Endodermal cell (in vitro differentiated cells): ENCODE measurements around the gene CLBA1. TPM values are rescaled to one million over a fixed set of nuclear protein-coding genes. Genes with fewer than 3 reads are reported as not detected.

Source experiments
- DNase-seq: peaks from one replicate; pipeline ENCODE4 v3.0.0-alpha.2; 2017
- H3K27ac ChIP-seq: 2 replicates; pipeline ENCODE4 v1.5.1; 2013; ENCODE audit warnings: mild to moderate bottlenecking, low read depth, low read length, moderate library complexity
- H3K27me3 ChIP-seq: 2 replicates; pipeline ENCODE4 v1.6.1; 2013; ENCODE audit warnings: mild to moderate bottlenecking, low read length, moderate library complexity; ENCODE audit not compliant: insufficient read depth, control insufficient read depth, poor library complexity, severe bottlenecking
- H3K36me3 ChIP-seq: 2 replicates; pipeline ENCODE4 v1.7.0; 2013; ENCODE audit warnings: mild to moderate bottlenecking, low read length, moderate library complexity; ENCODE audit not compliant: control insufficient read depth, insufficient read depth
- H3K4me1 ChIP-seq: one replicate; pipeline ENCODE4 v1.7.0; 2013; ENCODE audit warnings: low read length; ENCODE audit not compliant: control insufficient read depth, insufficient read depth
- H3K4me3 ChIP-seq: 2 replicates; pipeline ENCODE4 v1.5.1; 2013; ENCODE audit warnings: mild to moderate bottlenecking, low read length, moderate library complexity
- H3K9ac ChIP-seq: 2 replicates; pipeline ENCODE4 v1.6.1; 2013; ENCODE audit warnings: mild to moderate bottlenecking, low read length, moderate library complexity; ENCODE audit not compliant: poor library complexity, severe bottlenecking; ENCODE audit errors: extremely low read depth
- H3K9me3 ChIP-seq: 2 replicates; pipeline ENCODE4 v1.6.1; 2013; ENCODE audit warnings: mild to moderate bottlenecking, low read length, moderate library complexity; ENCODE audit not compliant: control insufficient read depth
- H3K27ac Mint-ChIP-seq: 2 replicates; pipeline ENCODE4 v1.8.0; 2020; ENCODE audit warnings: mixed read lengths
- H3K27me3 Mint-ChIP-seq: 2 replicates; pipeline ENCODE4 v1.8.0; 2021; ENCODE audit warnings: mild to moderate bottlenecking, mixed read lengths; ENCODE audit not compliant: insufficient read depth
- H3K36me3 Mint-ChIP-seq: 2 replicates; pipeline ENCODE4 v1.8.0; 2020; ENCODE audit warnings: low read depth, mixed read lengths
- H3K4me1 Mint-ChIP-seq: 2 replicates; pipeline ENCODE4 v1.8.0; 2020; ENCODE audit warnings: mixed read lengths
- H3K4me3 Mint-ChIP-seq: 2 replicates; pipeline ENCODE4 v1.8.0; 2020; ENCODE audit warnings: mild to moderate bottlenecking, moderate library complexity, mixed read lengths
- H3K9me3 Mint-ChIP-seq: 2 replicates; pipeline ENCODE4 v1.8.0; 2020; ENCODE audit warnings: mild to moderate bottlenecking, mixed read lengths
- WGBS, 2 experiments: methylation state at CpG; one replicate each; pipeline versions ENCODE4 v1.1.5 to v1.1.7; 2013; ENCODE audit warnings: missing lambda C conversion rate in 2 of 2, mixed read lengths in 1 of 2; ENCODE audit not compliant: insufficient coverage in 1 of 2, insufficient read length in 1 of 2; 5-methylcytosine and 5-hydroxymethylcytosine counted together
- total RNA-seq, 2 donors: library from RNA; stranded (reverse); fragmentation: NEBNext Ultra II Directional in 1 of 2; extraction: Animal tissue kit (Norgen Biotek cat#: 25700) in 1 of 2; gene quantifications; 2 replicates in 1 of 2; 3 replicates in 1 of 2; pipeline ENCODE4 v1.2.1, GENCODE V29; 2021
- TF ChIP-seq, protein P1 (sequence below): fragments of 200-600 bp; sonication (generic); conservative IDR thresholded peaks from 2 replicates; pipeline ENCODE4 v1.5.0; 2021; ENCODE audit warnings: antibody characterized with exemption, mild to moderate bottlenecking

CLBA1 gene
- total RNA-seq, 2 donors from 2014 or later = 11.2 to 12.5 TPM

DNA sequence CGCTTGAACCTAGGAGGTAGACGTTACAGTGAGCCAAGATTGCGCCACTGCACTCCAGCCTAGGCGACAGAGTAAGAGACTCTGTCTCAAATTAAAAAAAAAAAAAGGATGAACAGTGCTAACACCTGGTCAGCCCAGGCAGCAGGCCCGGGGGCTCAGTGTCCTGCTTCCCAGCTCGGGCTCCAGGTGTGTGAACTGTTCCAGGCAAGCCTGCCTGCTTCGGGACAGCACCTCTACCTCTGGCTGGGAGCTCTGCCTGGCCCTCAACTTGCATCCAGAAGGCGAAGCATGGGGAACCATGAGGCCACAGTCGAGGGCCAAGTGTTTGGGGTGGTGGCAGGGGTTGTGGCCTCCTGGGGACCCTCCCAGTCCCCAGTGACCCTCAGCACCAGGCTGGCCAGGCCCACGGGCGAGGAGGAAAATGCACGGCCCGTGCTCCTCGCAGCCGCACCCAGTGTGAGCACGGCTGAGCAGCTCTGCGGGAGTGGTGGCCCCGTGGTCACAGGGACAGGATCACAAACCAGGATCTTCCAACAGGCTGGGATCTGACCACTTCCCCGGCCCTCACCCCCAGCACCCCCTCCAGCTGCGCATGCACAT is 19.8 kb downstream of the CLBA1 start:
- no peaks in the 10 kb centered on the region for H3K9me3 ChIP-seq
- Mint-ChIP-seq H3K4me3 (no peak overlapping the region), H3K9me3 (no peaks in the 10 kb centered on the region), H3K27me3 (no peaks in the 10 kb centered on the region), H3K36me3 (peaks cover 16% of the 10 kb centered on the region), H3K27ac (no peak overlapping the region), H3K4me1 (no peaks in the 10 kb centered on the region)
- H3K27me3 ChIP-seq = no peaks in the 10 kb centered on the region
- no peak overlapping the region for H3K9ac ChIP-seq
- H3K4me1 ChIP-seq = no peaks in the 10 kb centered on the region
- 92 to 97% methylated on average over 15 to 20 of the region's 20 CpGs for WGBS, 2 experiments
- TF ChIP-seq, protein P1, sequence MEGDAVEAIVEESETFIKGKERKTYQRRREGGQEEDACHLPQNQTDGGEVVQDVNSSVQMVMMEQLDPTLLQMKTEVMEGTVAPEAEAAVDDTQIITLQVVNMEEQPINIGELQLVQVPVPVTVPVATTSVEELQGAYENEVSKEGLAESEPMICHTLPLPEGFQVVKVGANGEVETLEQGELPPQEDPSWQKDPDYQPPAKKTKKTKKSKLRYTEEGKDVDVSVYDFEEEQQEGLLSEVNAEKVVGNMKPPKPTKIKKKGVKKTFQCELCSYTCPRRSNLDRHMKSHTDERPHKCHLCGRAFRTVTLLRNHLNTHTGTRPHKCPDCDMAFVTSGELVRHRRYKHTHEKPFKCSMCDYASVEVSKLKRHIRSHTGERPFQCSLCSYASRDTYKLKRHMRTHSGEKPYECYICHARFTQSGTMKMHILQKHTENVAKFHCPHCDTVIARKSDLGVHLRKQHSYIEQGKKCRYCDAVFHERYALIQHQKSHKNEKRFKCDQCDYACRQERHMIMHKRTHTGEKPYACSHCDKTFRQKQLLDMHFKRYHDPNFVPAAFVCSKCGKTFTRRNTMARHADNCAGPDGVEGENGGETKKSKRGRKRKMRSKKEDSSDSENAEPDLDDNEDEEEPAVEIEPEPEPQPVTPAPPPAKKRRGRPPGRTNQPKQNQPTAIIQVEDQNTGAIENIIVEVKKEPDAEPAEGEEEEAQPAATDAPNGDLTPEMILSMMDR = no peak
- peaks cover 20% of the 10 kb centered on the region for H3K36me3 ChIP-seq
- H3K27ac ChIP-seq = no peak overlapping the region
- H3K4me3 ChIP-seq = no peak overlapping the region
- DNase-seq = no peak

DNA sequence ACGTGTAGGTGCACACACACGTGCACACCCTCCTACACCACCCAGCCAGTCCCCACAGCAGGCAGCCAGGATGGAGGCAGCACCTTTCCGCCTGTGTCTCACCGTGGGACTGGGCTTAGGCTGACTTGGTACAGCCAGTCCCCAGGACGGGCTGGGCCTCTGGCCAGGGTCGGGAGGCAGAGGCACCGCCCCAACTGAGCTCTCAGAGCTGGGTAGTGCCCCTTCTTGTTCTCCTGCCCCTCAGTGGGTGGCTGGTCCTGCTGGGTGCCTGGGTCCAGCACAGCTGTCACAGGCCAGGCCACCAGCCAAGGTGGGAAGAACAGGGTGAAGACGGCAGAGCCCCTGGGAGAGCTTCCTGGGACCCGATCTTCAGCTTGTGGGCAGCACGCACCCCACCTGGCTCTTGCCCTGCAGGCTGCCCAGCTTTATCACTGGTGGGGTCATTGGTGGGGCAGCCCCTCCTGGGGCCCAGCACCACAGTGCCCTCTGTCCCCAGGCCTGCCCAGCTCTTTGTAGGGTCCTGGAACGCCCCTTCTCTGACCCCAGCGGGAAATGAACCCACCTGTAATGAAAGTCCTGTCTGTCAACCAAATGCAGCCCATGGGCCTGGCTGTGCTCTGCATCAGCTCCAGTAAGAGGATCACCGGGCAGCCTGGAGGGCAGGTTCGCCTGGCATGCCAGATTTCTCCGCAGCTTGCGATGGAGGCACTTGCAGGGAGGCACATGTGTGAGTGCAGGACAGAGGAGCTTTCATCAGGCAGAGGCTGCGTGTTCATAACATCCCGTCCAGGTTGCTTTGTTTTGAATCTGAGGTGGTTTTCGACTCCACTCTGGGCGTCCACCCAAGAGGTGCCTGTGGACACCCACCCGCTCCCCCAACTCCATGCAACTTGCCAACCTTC is 20.6 kb downstream of the CLBA1 start:
- Histone ChIP-seq H3K4me3 (no peak overlapping the region), H3K9ac (no peak overlapping the region), H3K36me3 (peaks cover 26% of the 10 kb centered on the region), H3K27me3 (no peaks in the 10 kb centered on the region), H3K9me3 (no peaks in the 10 kb centered on the region), H3K27ac (no peak overlapping the region), H3K4me1 (no peaks in the 10 kb centered on the region)
- H3K4me3 Mint-ChIP-seq = no peak overlapping the region
- TF ChIP-seq, protein P1 = no peak
- peaks cover 19% of the 10 kb centered on the region for H3K36me3 Mint-ChIP-seq
- no peaks in the 10 kb centered on the region for H3K4me1 Mint-ChIP-seq
- H3K9me3 Mint-ChIP-seq = no peaks in the 10 kb centered on the region
- no peaks in the 10 kb centered on the region for H3K27me3 Mint-ChIP-seq
- peak overlapping the region; percentile 35 for H3K27ac Mint-ChIP-seq
- no peak for DNase-seq
- WGBS, 2 experiments = 96 to 98% methylated on average over 15 to 21 of the region's 21 CpGs

DNA sequence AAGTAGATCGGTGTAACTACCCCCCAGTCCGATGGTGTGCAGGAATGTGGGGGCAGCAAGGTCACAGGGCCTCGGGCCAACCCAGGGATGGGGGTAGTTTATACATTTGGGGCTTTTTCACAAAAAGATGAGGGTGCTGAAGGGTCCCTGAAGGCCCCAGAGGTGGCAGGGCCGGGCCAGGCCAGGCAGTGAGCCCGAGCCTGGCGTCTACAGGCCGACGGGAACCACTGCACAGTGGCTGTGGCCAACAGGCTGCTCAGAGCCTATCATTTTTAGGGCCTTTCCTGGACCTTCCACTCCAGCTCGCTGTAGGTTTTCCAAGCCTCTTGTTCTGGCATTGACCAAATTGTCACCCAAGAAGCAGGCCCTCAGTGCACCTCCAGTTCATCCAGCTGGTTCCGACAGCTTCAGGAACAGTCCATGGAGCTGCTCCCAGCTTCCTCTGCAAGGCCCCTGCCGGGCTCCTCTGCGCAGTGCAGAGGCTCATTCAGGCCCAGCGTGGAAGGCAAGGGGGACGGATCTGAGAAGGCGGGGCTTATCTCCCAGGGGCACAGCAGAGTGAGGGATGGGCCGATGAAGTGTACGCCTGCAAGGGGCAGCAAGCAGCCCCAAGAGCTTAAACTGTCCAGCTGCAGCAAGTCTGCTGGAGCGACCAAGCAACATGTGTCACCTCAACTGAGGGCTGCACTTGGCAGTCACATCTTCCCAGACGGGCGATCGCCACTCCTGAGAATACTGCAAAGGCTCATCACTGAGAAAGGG is 21.4 kb downstream of the CLBA1 start:
- Histone ChIP-seq H3K4me1 (no peaks in the 10 kb centered on the region), H3K27ac (peak overlapping the region; percentile 32), H3K27me3 (no peaks in the 10 kb centered on the region), H3K4me3 (no peak overlapping the region), H3K9ac (no peak overlapping the region), H3K36me3 (peaks cover 35% of the 10 kb centered on the region), H3K9me3 (no peaks in the 10 kb centered on the region)
- Mint-ChIP-seq H3K36me3 (peaks cover 27% of the 10 kb centered on the region), H3K9me3 (no peaks in the 10 kb centered on the region), H3K4me1 (no peaks in the 10 kb centered on the region), H3K4me3 (no peak overlapping the region), H3K27ac (peak overlapping the region; percentile 68), H3K27me3 (no peaks in the 10 kb centered on the region)
- DNase-seq = no peak
- WGBS, 2 experiments = 92% methylated on average over 18 to 21 of the region's 21 CpGs
- TF ChIP-seq, protein P1 = no peak
